GM21825 (cell line): Measurements from ENCODE around the gene APLP1.
A peak's percentile ranks its signal among the peaks of the same experiment; 100 is the strongest.
"Not testable (repeated sequence)": the region's sequence is repeated elsewhere in the genome, so short reads cannot be mapped to it uniquely, and the experiment has no call there.

ENCODE experiments used
- ATAC-seq: cut with Tn5 transposase; IDR thresholded peaks from one replicate; pipeline ENCODE4 v1.9.1; 2021; ENCODE audit warnings: mild to moderate bottlenecking, moderate library complexity; ENCODE audit not compliant: unreplicated experiment

The APLP1 gene

DNA sequence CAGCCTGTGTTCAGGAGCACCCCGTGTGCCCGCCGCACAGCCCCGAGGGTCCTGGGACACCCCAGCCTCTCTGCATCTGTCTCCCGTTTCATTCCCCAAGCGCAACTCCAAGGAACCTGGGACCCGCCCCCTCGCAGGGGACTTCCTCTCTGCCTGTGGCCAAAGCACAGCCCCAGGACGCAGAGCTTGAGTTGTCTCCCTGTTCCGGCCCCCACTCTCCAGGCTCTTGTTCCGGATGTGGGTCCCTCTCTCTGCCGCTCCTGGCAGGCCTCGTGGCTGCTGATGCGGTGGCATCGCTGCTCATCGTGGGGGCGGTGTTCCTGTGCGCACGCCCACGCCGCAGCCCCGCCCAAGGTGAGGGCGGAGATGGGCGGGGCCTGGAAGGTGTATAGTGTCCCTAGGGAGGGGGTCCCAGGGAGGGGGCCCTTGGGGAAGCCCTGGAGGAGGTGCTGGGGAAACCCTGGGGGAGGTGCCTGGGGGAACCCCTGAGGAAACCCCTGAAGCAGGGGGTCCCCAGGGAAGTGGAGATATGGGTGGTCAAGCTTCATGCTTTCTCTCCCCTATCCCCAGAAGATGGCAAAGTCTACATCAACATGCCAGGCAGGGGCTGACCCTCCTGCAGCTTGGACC lies 35.3 kb downstream of the APLP1 start:
- peak; percentile 33 for ATAC-seq

DNA sequence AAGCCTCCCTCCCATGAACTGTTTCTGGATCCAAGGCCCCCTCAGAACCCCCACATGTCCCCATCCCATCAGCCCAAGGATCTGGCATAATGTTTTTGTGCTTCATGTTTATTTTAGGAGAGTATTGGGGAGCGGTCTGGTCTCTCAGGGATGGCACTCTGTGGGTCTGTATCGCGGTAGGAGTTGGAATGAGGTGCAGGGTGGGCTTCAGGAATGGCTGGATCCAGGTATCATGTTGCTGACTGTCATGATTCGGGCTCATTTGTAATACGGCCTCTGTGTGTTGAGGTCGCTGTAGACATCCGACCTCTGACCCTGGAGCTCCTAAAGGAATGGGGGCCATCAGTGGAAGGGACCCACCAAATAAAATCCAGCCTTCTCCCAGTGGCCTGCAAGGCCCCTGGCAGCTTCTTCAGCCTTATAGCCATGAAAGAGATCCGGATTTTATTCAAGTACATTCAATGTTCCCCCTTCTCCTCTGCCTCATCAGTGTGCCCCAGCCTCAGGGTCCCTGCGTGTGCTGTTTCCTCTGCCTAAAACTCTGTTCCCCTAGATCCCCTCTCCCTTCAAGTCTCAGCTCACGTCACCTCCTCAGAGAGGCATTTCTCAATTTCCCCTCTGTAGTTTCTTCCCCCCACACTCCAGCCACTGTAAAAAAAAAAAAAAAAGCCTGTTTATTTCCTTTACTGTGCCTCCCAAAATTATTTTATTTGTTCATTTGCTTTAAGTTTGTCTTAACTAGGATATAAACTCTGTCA lies 36.1 kb downstream of the APLP1 start:
- ATAC-seq: no peak

DNA sequence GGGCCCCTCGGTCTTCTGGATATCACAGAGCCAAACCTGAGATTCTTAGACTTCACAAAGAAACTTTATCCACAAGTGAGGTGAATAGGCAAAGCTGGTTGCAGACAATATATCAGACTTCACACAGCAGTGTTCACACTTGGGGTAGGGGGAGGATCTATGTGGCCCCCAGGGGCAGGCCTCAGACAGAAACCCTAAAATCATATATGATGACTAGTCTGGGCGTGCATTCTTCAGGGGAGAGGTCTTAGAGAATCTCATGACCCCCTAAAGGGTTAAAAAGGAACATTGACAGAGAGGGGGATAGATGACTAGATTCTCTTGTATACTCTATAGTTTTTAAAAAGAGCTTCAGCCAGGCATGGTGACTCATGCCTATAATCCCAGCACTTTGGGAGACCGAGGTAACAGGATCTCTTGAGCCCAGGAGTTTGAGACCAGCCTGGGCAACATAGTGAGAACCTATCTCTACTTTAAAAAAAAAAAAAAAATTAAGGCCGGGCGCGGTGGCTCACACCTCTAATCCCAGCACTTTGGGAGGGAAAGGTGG lies 36.9 kb downstream of the APLP1 start:
- no peak for ATAC-seq

DNA sequence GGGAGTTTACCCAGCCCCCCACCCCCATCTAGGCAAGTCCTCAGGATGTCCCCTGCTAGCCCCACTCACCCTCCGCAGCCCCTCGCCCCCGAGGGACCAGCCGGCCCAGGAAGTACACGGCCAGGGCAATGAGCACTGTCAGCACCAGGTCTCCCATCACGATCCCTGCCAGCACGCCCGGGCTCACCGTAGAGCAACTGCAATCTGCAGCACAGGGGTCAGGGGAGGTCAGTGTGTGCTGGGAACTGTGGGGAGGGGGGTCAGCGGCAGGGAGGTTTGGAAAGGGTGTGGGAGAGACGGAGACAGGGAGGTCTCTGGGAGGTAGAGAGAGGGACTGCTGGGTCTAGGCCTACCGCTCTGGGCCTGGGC lies 39.0 kb downstream of the APLP1 start:
- ATAC-seq: no peak

DNA sequence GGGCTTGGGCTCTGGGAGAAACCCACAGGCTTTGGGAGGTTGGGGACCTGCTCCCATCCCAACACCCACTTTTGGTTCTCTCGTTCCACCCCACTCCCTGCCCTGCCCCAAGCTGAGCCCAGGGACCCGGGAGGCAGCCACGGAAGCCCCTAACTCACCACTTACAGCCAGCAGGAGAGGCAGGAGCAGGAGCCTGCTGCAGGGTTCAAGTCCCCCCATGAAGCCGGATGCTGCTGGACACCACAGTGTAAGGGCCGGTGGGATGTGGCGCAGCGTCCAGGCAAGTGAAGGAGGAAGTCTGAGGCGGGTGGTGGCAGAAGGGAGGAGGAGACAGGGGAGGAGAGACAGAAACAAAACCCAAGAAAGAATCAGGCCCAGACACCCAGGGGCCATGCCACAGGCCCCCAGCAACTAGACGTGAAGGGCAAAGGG lies 39.7 kb downstream of the APLP1 start, which contains the start of gene TYROBP:
Gene TYROBP, minus strand, starts transcription at position 286 of the 432 bp plus-strand sequence. Its CDS starts 67 bp downstream, at position 219.
- ATAC-seq: no peak

DNA sequence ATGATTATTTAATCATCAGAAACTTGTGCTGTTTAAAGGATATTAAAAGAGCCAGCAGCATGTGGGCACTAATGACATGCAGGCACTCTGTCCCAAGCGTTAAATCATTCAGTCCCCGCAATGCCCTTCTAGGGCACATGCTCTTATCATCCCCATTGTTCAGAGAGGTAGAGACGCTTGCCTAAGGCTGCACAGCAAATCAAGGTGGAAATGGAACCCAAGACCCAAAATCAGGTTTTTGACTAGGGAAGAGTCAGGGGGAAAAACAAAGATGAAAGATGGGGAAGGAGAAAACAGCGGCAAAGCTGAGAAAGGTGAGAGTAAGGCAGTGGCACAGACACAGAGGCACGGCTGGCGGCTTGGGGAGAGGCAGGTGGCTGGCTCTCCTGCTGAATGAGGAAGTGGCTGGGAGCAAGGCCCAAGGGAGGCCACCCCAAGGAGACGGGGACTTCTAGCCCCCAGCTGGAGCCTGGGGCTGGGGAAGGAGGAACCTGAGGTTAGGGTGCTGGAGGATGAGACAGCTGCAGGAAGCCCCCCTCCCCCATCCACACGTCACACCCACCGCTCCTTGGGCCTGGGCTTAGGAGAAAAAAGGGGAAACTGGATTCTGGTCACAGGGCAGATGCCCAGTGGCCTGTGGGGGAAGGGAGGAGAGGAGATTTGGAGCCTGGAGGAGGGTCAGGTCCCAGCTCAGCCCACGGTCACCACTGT lies 40.8 kb downstream of the APLP1 start:
- ATAC-seq: no peak

DNA sequence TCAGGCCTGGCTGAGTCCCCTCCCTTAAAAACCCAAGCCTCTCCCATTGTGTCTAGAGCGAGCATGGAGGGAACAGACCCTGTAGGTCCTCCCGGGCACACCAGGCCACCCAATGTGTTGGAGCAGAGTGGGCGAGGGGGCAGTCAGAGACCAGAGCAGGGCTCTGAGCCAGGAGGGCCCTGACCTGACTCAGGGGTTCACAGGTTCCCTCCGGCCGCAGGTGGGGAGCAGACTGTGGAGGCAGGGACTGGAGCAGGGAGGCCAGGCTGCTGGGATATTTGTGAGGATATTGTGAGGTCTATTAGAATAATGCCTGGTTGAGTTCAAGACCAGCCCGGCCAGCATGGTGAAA lies 41.3 kb downstream of the APLP1 start:
- no peak for ATAC-seq

DNA sequence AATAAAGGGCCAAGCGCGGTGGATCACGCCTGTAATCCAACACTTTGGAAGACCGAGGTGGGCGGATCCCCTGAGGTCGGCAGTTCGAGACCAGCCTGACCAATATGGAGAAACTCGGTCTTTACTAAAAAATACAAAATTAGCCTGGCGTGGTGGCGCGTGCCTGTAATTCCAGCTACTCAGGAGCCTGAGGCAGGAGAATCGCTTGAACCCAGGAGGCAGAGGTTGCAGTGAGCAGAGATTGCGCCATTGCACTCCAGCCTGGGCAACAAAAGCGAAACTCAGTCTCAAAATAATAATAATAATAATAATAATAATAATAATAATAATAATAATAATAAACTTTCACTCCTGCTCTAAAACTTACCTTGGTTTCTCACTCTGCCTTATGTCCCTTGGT lies 42.0 kb downstream of the APLP1 start:
- not testable (repeated sequence) for ATAC-seq

DNA sequence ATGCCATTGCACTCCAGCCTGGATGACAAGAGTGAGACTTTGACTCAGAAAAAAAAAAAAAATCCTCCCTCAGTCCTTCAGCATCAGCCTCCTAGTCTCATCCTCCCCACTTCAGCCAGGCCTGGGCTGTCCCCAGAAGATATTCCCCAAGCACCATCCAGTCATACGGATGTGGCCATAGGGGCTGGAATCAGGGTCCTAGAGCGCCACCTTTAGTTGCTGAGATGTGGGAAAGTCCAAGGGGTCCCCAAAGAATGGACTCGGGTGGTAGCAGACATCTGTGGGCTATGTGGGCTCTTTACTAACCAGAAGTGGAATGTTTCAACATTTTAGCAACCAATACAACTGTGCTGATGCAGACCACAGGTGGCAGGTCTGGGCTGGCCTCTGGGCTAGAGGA lies 42.8 kb downstream of the APLP1 start:
- ATAC-seq: no peak

DNA sequence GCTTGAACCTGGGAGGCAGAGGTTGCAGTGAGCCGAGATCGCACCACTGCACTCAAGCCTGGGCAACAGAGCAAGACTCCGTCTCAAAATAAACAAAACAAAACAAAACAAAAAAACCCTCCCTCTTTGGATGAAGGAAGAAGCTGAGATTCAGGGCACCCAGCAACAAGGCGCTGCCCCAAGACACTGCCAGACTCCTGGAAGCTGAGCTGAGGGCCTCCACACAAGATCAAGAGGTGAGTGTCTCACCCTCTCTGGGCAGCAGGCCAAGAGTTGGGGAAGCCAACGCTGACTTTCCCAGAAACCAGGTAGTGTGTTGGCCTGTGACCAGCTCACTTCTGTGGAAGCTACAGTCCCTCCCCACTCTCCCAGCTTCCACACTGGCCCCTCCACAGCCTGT lies 43.4 kb downstream of the APLP1 start:
- no peak for ATAC-seq

DNA sequence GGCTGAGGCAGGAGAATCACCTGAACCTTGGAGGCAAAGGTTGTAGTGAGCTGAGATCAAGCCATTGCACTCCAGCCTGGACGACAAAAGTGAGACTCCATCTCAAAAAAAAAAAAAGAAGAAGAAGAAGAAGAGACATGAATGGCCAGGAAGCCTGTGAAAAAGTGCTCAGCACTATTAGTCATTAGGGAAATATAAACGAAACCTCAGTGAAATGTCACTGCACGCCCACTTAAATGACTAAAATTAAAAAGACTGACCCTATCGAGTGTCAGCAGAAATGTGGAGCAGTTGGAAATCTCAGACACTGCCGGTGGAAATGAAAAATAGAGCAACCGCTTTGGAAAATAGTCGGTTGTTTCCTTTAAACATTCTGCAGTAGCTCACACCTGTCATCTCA lies 45.2 kb downstream of the APLP1 start:
- ATAC-seq: no peak

DNA sequence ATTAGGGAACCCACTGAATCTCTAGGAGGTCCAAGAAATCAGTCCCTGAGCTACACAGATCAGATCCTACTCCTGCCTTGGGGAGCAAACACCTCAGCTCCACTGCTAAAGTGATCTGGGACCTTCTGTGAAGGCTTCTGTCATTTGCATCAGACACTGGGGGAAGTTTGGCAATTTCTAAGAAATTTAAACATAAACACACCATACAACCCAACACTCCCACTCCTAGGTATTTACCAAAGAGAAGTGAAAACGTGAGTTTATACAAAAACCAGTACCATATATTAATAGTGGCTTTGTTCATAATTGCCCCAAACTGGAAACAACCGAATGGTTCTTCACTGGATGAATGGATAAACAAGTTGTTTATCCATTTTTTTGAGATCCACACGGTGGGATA lies 47.1 kb downstream of the APLP1 start:
- no peak for ATAC-seq

DNA sequence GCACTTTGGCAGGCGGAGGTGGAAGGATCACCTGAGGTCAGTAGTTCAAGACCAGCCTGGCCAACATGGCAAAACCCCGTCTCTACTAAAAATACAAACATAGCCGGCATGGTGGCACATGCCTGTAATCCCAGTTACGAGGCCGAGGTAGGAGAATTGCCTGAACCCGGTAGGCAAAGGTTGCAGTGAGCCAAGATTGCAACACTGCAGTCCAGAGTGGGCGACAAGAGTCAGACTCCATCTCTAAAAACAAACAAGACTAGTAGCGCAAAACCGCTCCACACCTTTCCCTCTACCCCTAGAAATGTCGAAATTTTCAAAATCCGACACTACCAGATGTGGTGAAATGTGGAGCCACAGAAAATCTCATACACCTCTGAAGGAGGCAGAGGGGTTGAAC lies 50.9 kb downstream of the APLP1 start:
- no peak for ATAC-seq

DNA sequence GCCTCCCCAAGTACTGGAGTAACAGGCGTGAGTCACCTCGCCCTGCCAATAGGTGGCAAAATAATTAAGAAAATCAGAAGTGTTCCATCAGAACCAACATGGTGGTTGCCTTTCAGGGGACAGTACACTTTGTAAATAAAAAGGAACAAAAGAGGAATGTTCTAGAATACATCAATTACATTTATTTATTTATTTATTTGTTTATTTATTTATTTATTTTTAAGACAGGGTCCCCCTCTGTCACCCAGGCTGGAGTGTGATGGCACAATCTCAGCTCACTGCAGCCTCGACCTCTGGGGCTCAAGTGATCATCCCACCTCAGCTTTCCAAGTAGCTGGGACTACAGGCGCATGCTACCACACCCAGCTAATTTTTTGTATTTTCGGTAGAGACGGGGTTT lies 52.6 kb downstream of the APLP1 start:
- ATAC-seq: no peak

DNA sequence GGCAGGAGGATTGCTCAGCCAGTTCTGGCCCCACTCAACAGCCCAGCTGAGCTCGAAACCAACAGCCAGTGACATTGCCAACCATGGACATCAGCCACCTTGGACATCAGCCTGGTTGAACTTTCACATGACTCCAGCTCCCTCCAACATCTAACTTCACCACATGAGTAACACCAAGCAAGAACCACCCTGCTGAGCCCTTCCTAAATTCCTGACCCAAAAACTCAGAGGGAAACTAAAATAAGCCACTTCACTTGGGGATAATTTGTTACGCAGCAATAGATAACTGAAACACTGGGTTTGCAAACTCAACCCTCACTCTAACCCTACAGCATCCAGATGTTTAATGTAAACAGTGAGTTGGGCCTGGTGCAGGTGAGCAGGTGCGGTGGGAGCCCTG lies 57.1 kb downstream of the APLP1 start:
- no peak for ATAC-seq

DNA sequence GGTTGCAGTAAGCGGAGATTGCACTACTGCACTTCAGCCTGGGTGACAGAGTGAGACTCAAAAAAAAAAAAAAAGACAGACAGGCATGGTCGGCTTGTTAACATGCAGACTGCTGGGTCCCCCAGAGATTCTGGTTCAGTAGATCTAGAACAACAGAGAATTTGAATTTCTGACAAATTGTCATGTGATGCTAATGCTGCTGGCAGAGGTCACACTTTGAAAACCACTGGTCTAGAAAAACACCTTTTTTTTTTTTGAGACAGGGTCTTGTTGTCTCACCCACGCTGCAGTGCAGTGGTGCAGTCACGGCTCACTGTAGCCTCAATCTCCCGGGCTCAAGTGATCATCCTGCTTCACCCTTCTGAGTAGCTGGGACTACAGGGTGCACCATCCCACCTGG lies 60.1 kb downstream of the APLP1 start:
- no peak for ATAC-seq
